Mammary epithelial cell (primary cell): ENCODE data around the gene FCN1.

Experiments used
- CTCF ChIP-seq, 2 donors: IDR thresholded peaks in 1 of 2; conservative IDR thresholded peaks in 1 of 2; 2 replicates each; pipeline ENCODE4 v1.5.1; 2011 to 2012; ENCODE audit warnings: inconsistent platforms in 2 of 2, low read length in 2 of 2, mild to moderate bottlenecking in 2 of 2, control low read depth in 1 of 2, low read depth in 1 of 2; ENCODE audit not compliant: insufficient read depth in 1 of 2; ENCODE audit errors: extremely low read depth in 1 of 2
- EZH2 ChIP-seq: IDR thresholded peaks from 2 replicates; pipeline ENCODE4 v1.6.1; 2012; ENCODE audit warnings: low read length, inconsistent platforms, borderline replicate concordance

- TF ChIP-seq CTCF (conservative IDR thresholded peaks at IDR 0.05 in 1 of 2, IDR thresholded peaks at IDR 0.05 in 1 of 2; ENCODE audit: extremely low read depth in 1 of 2, insufficient read depth in 1 of 2, low read depth in 1 of 2, low read length in 2 of 2) = no peak
- no peak for TF ChIP-seq EZH2
These were observed 39.6 kb upstream of the FCN1 start for GRCh38 chr9:134957165-134957944.
